ENCODE measurements around the gene HMGXB4. TPM values are rescaled to one million over a fixed set of nuclear protein-coding genes. Genes with fewer than 3 reads are reported as not detected.

Gene HMGXB4
- total RNA-seq, 1 donor, result 19.2 TPM

- Histone ChIP-seq H4K20me1 (ENCODE audit: insufficient read depth, low read length) (peaks cover 13% of the 10 kb centered on the region), H3K9me3 (ENCODE audit: low read depth, low read length) (no peaks in the 10 kb centered on the region), H3K27me3 (ENCODE audit: insufficient read depth, low read length) (no peaks in the 10 kb centered on the region), H3K4me1 (ENCODE audit: insufficient read depth, low read length) (peaks cover 15% of the 10 kb centered on the region), H3K27ac (ENCODE audit: low read depth, low read length) (peak overlapping the region; percentile 78), H3K36me3 (ENCODE audit: insufficient read depth, low read length) (no peaks in the 10 kb centered on the region), H3K79me2 (ENCODE audit: insufficient read depth, low read length) (peaks cover 47% of the 10 kb centered on the region), H3K4me3 (ENCODE audit: insufficient read depth, low read length) (peak overlapping the region; percentile 91), H3K4me2 (ENCODE audit: insufficient read depth, low read length) (peak overlapping the region; percentile 92), H2AFZ (ENCODE audit: low read length) (peak overlapping the region; percentile 97)
- no peak for DNase-seq (ENCODE audit: insufficient read length, low spot score, missing footprints)
- TF ChIP-seq CTCF (IDR thresholded peaks at IDR 0.05; ENCODE audit: extremely low read depth, low read depth, low read length), result no peak
Measured at GRCh38 chr22:35257002-35257320, 332 bp upstream of the HMGXB4 start.

GRCh38 chr22:35258191-35258988 is 1.1 kb downstream of the HMGXB4 start:
- H3K9me3 ChIP-seq (ENCODE audit: low read depth, low read length), result no peaks in the 10 kb centered on the region
- TF ChIP-seq CTCF (IDR thresholded peaks at IDR 0.05; ENCODE audit: extremely low read depth, low read depth, low read length), result no peak
- no peaks in the 10 kb centered on the region for H3K27me3 ChIP-seq (ENCODE audit: insufficient read depth, low read length)
- H3K4me3 ChIP-seq (ENCODE audit: insufficient read depth, low read length), result peak overlapping the region; percentile 91
- H2AFZ ChIP-seq (ENCODE audit: low read length), result peak overlapping the region; percentile 73
- peaks cover 17% of the 10 kb centered on the region for H4K20me1 ChIP-seq (ENCODE audit: insufficient read depth, low read length)
- peaks cover 15% of the 10 kb centered on the region for H3K4me1 ChIP-seq (ENCODE audit: insufficient read depth, low read length)
- H3K79me2 ChIP-seq (ENCODE audit: insufficient read depth, low read length), result peaks cover 58% of the 10 kb centered on the region
- peaks cover 13% of the 10 kb centered on the region for H3K36me3 ChIP-seq (ENCODE audit: insufficient read depth, low read length)
- H3K4me2 ChIP-seq (ENCODE audit: insufficient read depth, low read length), result peak overlapping the region; percentile 99
- peak overlapping the region; percentile 78 for H3K27ac ChIP-seq (ENCODE audit: low read depth, low read length)
- DNase-seq (ENCODE audit: insufficient read length, low spot score, missing footprints), result peak; percentile 78

GRCh38 chr22:35264986-35265385 is 7.7 kb downstream of the HMGXB4 start:
- TF ChIP-seq CTCF (IDR thresholded peaks at IDR 0.05; ENCODE audit: extremely low read depth, low read depth, low read length), result no peak
- Histone ChIP-seq H3K27me3 (ENCODE audit: insufficient read depth, low read length) (no peaks in the 10 kb centered on the region), H3K27ac (ENCODE audit: low read depth, low read length) (no peak overlapping the region), H3K36me3 (ENCODE audit: insufficient read depth, low read length) (peaks cover 70% of the 10 kb centered on the region), H2AFZ (ENCODE audit: low read length) (no peak overlapping the region), H3K4me3 (ENCODE audit: insufficient read depth, low read length) (no peak overlapping the region), H3K4me2 (ENCODE audit: insufficient read depth, low read length) (no peak overlapping the region), H3K4me1 (ENCODE audit: insufficient read depth, low read length) (no peaks in the 10 kb centered on the region), H3K79me2 (ENCODE audit: insufficient read depth, low read length) (peaks cover 76% of the 10 kb centered on the region), H3K9me3 (ENCODE audit: low read depth, low read length) (no peaks in the 10 kb centered on the region), H4K20me1 (ENCODE audit: insufficient read depth, low read length) (peaks cover 14% of the 10 kb centered on the region)
- DNase-seq (ENCODE audit: insufficient read length, low spot score, missing footprints), result no peak

- Histone ChIP-seq H3K27me3 (ENCODE audit: insufficient read depth, low read length) (no peaks in the 10 kb centered on the region), H3K4me3 (ENCODE audit: insufficient read depth, low read length) (no peak overlapping the region), H4K20me1 (ENCODE audit: insufficient read depth, low read length) (peaks cover 10% of the 10 kb centered on the region), H3K4me2 (ENCODE audit: insufficient read depth, low read length) (no peak overlapping the region), H3K36me3 (ENCODE audit: insufficient read depth, low read length) (peaks cover 81% of the 10 kb centered on the region), H2AFZ (ENCODE audit: low read length) (no peak overlapping the region), H3K4me1 (ENCODE audit: insufficient read depth, low read length) (no peaks in the 10 kb centered on the region), H3K79me2 (ENCODE audit: insufficient read depth, low read length) (peaks cover 72% of the 10 kb centered on the region), H3K27ac (ENCODE audit: low read depth, low read length) (no peak overlapping the region), H3K9me3 (ENCODE audit: low read depth, low read length) (no peaks in the 10 kb centered on the region)
- no peak for TF ChIP-seq CTCF (IDR thresholded peaks at IDR 0.05; ENCODE audit: extremely low read depth, low read depth, low read length)
- DNase-seq (ENCODE audit: insufficient read length, low spot score, missing footprints), result no peak
Measured at GRCh38 chr22:35266277-35266676, 9.0 kb downstream of the HMGXB4 start.
